WTC11 (cell line): Measurements from ENCODE around the gene DOK7.

Source experiments
- CTCF ChIP-seq: fragments of 200-600 bp; IDR thresholded peaks from 2 replicates; pipeline ENCODE4 v1.8.0; 2022; ENCODE audit warnings: antibody characterized with exemption
- E2F5 ChIP-seq: sonication (generic); formaldehyde crosslinking; IDR thresholded peaks from 2 replicates; pipeline ENCODE4 v1.8.1; 2022; ENCODE audit warnings: mild to moderate bottlenecking, moderate library complexity, missing genetic modification reagents
- USF2 ChIP-seq: sonication (generic); formaldehyde crosslinking; IDR thresholded peaks from 2 replicates; pipeline ENCODE4 v1.8.1; 2023; ENCODE audit warnings: mild to moderate bottlenecking, missing genetic modification reagents, moderate library complexity
- ZNF121 ChIP-seq: sonication (generic); formaldehyde crosslinking; IDR thresholded peaks from 2 replicates; pipeline ENCODE4 v1.8.0; 2023; ENCODE audit warnings: missing genetic modification reagents
- ZNF512 ChIP-seq: sonication (generic); formaldehyde crosslinking; IDR thresholded peaks from 2 replicates; pipeline ENCODE4 v1.8.1; 2022; ENCODE audit warnings: missing genetic modification reagents, borderline replicate concordance

GRCh38 chr4:3466691-3467600, 3.8 kb downstream of the DOK7 start:
- TF ChIP-seq CTCF (no peak), E2F5 (CRISPR knock-in tag) (no peak), ZNF512 (no peak), ZNF121 (CRISPR knock-in tag) (no peak), USF2 (CRISPR knock-in tag) (no peak)
